Activated CD4-positive, alpha-beta T cell treated with anti-CD3 and anti-CD28 coated beads, Interleukin-2, amount 10 ng/mL, durations not matched to agents 24 days and 14 days (primary cell): ENCODE data around the gene SH3YL1. TPM values are rescaled to one million over a fixed set of nuclear protein-coding genes. Genes with fewer than 3 reads are reported as not detected.

Source experiments
- DNase-seq: peaks from one replicate; pipeline ENCODE4 v3.0.0; 2022
- H3K27ac Mint-ChIP-seq: one replicate; pipeline ENCODE4 v1.8.0; 2022; ENCODE audit warnings: mild to moderate bottlenecking, mixed read lengths
- H3K27me3 Mint-ChIP-seq: one replicate; pipeline ENCODE4 v1.8.0; 2022; ENCODE audit warnings: mixed read lengths
- H3K36me3 Mint-ChIP-seq: one replicate; pipeline ENCODE4 v1.8.0; 2022; ENCODE audit warnings: low read depth, mild to moderate bottlenecking, mixed read lengths
- H3K4me1 Mint-ChIP-seq: one replicate; pipeline ENCODE4 v1.8.0; 2021; ENCODE audit warnings: mixed read lengths
- H3K4me3 Mint-ChIP-seq: one replicate; pipeline ENCODE4 v1.8.0; 2022; ENCODE audit warnings: mild to moderate bottlenecking, moderate library complexity, mixed read lengths
- H3K9me3 Mint-ChIP-seq: one replicate; pipeline ENCODE4 v1.8.0; 2021; ENCODE audit warnings: mixed read lengths
- intact Hi-C: fragments of 100-400 bp; cut with micrococcal nuclease; formaldehyde crosslinking; loops from one replicate; pipeline ENCODE4 v1.15.1; 2023
- total RNA-seq: library from RNA; stranded (reverse); gene quantifications from 2 replicates; pipeline ENCODE4 v1.2.3, GENCODE V29; 2022

Gene SH3YL1, protein sequence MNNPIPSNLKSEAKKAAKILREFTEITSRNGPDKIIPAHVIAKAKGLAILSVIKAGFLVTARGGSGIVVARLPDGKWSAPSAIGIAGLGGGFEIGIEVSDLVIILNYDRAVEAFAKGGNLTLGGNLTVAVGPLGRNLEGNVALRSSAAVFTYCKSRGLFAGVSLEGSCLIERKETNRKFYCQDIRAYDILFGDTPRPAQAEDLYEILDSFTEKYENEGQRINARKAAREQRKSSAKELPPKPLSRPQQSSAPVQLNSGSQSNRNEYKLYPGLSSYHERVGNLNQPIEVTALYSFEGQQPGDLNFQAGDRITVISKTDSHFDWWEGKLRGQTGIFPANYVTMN
- 17.4 and 17.7 TPM in 2 replicates for total RNA-seq

DNA sequence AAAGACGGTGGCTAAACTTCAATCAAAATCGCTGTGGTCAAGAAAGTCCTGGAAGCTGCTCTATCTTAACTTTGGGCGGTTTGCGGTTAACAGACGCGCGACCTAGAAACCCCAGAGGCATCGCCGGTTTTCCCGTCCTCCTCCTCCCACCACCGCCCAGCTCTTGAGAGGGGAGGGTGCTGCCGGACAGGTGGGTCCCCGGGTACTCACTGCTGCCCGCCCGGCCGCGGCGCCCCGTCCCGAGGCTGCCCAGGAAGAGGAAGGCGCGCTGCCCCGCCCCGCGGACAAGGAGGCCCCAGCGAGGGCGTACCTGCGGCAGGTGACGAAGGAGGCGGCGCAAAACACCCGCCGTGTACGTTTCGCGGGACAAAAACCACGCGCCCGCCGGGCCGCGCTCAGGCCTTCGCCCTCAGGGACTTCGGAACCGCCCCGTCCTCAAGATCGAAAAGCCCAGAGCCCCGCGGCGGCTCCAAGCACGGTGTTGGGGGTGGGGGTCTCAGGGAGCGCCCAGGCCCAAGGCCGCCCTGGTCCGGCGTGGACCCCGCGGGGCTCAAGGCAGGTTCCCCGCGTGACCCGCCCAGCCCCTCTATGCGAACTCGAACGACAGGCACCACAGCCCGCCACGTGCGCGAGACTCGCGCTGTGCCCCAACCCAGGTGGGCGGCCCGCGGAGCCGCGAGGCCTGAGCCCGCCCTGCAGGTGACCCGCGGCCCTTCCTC, at the start of gene SH3YL1:
SH3YL1 (minus strand) TSS at position 259 of the 719 bp plus-strand sequence; CDS start at position 211, 48 bp downstream.
- Mint-ChIP-seq H3K27me3 (no peaks in the 10 kb centered on the region), H3K9me3 (peaks cover 2% of the 10 kb centered on the region), H3K27ac (peak within 1 kb of the TSS; percentile 97)

DNA sequence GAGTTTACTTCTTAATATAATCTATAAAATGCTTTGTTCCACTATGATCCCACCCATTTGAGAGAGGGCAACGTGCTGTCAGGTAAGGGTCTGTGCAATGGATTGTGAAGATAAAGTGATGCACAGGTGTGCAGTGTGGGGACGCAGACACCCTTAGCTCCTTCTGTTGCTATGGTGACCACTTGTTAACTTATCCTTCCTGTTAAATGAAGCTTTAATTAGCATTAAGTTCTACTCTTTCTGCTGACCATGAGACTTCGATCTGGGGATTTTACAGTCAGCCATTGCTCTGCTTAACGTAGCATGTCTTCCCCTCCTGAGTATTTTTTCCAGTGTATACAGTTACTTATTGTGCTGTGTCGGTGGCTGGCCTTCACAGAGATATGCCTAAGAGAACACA, 47.2 kb upstream of the SH3YL1 start:
- H3K27me3 Mint-ChIP-seq, result no peaks in the 10 kb centered on the region
- no peak overlapping the region for H3K27ac Mint-ChIP-seq
- H3K4me3 Mint-ChIP-seq, result no peak overlapping the region
- no peaks in the 10 kb centered on the region for H3K36me3 Mint-ChIP-seq
- no peak for DNase-seq
- H3K4me1 Mint-ChIP-seq, result no peaks in the 10 kb centered on the region
- no peaks in the 10 kb centered on the region for H3K9me3 Mint-ChIP-seq
- intact Hi-C loops, result no loop called here

More for the DNA sequence above, at the start of gene SH3YL1:
- intact Hi-C loops, result loop anchor here (1.0 to 2.0 kb wide), 3 partner anchors 17 to 412 kb away; no protein-coding TSS in a partner anchor
- peak within 1 kb of the TSS; percentile 97 for H3K4me3 Mint-ChIP-seq
- H3K36me3 Mint-ChIP-seq, result peaks cover 24% of the 10 kb centered on the region
- peaks cover 36% of the 10 kb centered on the region for H3K4me1 Mint-ChIP-seq
- DNase-seq, result peak; percentile 86

DNA sequence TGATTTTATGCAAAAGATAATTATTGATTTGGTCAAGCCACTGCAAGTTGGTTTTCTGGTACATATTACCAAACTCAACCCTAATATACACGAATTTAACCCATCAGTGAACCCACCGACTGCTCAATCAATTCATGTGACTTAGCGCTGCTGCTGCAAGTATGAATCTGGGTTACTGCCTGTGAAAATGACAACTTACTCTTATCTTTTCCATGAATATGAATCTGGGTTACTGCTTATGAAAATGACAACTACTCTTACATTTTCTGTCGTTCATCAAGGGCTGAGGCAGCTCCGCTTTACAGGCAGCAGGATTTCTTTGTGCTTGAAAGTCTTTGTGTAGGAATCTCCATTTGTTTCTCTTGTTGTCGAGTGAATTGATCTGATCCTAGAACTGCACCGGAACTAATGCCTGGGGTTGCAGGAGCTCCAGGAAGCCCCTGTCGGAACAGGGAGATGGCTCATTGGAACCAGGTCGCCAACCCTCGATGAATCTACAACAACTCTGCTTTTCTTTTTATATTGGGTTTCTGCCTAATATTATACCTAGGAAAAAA, 46.2 kb upstream of the SH3YL1 start:
- H3K27ac Mint-ChIP-seq, result no peak overlapping the region
- no peaks in the 10 kb centered on the region for H3K4me1 Mint-ChIP-seq
- DNase-seq, result no peak
- H3K4me3 Mint-ChIP-seq, result no peak overlapping the region
- no peaks in the 10 kb centered on the region for H3K9me3 Mint-ChIP-seq
- peaks cover 2% of the 10 kb centered on the region for H3K27me3 Mint-ChIP-seq
- intact Hi-C loops, result no loop called here
- H3K36me3 Mint-ChIP-seq, result no peaks in the 10 kb centered on the region

DNA sequence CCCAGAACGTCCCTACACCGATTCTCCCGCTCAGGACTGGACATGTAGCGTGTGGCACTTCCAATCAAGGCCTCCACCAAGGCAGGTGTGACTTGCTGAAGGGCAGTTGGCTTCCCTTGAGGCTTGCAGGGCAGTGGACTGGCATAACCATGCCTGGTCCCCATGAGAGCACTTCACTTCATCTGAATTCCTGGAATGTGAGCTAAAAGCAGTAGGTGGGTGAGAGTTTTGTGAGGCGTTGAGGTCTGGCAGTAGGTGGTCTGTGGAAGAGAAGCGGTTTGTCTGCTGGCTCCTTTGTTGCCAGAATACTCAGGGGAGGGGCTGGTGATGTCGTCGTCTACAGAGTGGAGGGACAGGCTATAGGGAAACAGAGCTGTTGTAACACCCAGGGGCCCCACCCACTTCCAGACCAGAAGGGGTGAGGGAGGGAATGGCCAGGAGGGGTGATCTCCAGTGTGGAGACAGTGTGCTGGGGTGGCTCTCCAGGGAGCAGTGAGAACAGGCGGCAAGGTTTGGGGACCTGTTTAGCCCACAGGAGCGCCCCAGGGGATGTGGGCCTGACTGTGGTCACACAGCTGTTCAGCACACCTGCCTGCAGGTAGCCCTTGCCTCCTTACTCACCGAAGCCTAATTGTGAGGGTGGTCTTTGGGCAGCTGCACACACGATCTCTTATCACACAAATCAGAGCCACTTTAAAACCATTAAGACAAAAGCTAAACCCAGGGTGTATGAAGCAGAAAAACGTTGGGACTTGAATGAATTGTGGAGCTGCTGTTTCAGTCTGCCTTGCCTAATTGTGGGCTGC, 45.5 kb upstream of the SH3YL1 start:
- intact Hi-C loops, result no loop called here
- DNase-seq, result no peak
- Mint-ChIP-seq H3K27me3 (peaks cover 2% of the 10 kb centered on the region), H3K4me3 (no peak overlapping the region), H3K36me3 (no peaks in the 10 kb centered on the region), H3K27ac (no peak overlapping the region), H3K4me1 (no peaks in the 10 kb centered on the region), H3K9me3 (no peaks in the 10 kb centered on the region)

DNA sequence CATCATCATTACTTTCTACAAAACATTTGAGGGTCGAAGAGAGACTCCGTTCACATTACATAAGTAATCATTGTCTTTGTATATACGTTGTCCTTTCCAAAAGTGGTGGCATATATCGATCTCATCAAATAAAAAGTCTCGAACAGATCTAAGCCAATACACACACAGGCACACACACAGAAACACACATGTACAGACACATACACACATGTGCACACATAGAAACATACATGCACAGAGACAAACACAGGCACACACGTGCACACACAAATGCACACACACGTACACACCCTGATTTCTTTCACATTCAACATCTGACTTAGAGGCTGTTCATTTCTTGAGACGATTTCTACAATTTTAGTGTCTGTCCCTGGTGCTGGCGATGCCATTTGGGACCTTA, 41.5 kb upstream of the SH3YL1 start:
- Mint-ChIP-seq H3K4me3 (no peak overlapping the region), H3K4me1 (no peaks in the 10 kb centered on the region), H3K27ac (no peak overlapping the region), H3K27me3 (peaks cover 17% of the 10 kb centered on the region), H3K36me3 (no peaks in the 10 kb centered on the region), H3K9me3 (peaks cover 5% of the 10 kb centered on the region)
- intact Hi-C loops, result no loop called here
- DNase-seq, result no peak

DNA sequence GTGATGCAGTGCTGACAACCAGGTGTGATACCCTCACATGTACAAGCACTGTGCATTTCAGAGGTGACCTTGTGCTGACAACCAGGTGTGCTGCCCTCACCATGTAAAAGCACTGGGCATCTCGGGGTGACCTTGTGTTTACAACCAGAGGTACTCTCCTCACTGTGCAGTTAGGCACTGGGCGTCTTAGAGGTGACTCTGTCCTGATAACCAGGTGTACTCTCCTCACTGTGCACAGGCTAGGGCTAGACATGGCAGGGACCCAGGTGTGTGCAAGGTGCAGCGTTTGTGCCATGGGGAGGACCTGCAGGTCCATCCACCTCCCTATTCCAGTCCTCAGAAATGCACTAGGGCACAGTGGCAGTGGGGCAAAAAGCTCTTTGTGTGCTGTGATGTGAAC, 32.5 kb upstream of the SH3YL1 start:
- H3K36me3 Mint-ChIP-seq, result no peaks in the 10 kb centered on the region
- peaks cover 35% of the 10 kb centered on the region for H3K27me3 Mint-ChIP-seq
- H3K4me3 Mint-ChIP-seq, result no peak overlapping the region
- intact Hi-C loops, result no loop called here
- peak; percentile 47 for DNase-seq
- H3K27ac Mint-ChIP-seq, result no peak overlapping the region
- H3K4me1 Mint-ChIP-seq, result no peaks in the 10 kb centered on the region
- peaks cover 5% of the 10 kb centered on the region for H3K9me3 Mint-ChIP-seq

DNA sequence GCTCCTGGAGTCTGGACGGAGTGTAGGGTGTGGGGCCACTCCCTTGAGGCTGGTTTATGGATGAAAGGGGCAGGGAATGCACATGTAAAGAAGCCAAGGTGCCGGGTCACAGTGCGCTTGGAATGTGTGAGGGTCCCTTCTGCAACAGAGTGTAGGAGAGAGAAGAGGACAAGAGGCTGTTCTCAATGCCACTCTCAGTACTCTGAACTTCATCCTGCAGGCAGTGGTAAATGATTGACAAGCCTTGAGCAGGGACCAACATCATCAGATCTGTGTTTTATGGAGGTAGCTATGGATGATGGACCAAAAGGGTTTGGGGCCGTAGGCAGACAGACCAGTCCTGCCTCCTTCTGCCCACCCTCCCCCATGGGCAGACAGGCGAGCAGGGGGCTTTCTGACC, 31.3 kb upstream of the SH3YL1 start:
- no peak overlapping the region for H3K27ac Mint-ChIP-seq
- H3K36me3 Mint-ChIP-seq, result no peaks in the 10 kb centered on the region
- DNase-seq, result peak; percentile 34
- peaks cover 40% of the 10 kb centered on the region for H3K27me3 Mint-ChIP-seq
- H3K4me3 Mint-ChIP-seq, result no peak overlapping the region
- peaks cover 1% of the 10 kb centered on the region for H3K4me1 Mint-ChIP-seq
- intact Hi-C loops, result no loop called here
- no peaks in the 10 kb centered on the region for H3K9me3 Mint-ChIP-seq

DNA sequence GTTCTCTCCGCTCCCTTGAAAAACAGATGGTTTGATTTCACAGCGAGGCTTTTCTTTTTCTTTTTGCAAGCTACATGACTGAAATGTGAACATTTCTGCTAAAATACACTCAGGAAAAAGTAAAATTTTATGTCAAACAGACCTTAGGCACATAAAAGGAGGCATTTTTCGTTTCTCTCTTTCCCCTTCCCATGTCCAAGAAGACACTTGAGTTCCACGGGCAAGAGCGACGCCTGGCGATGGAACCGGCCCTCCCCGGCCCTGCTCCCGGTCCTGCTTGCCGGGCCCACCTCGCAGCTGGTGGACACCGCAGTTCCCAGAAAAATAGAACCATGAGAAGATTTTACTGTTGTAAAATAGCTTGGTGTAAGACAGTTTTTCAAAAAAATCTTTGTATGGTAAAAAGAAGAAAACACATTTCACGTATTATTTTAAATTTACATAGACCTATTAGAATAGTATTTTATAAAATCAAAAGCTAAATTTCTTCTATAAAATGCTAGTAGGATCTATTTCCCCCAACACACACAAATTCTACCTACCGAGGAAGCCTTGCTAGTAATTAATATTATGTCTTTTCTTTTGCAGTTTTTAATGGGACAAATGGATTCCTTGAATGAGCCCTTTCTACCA, 26.4 kb upstream of the SH3YL1 start:
- H3K27me3 Mint-ChIP-seq, result peaks cover 48% of the 10 kb centered on the region
- H3K27ac Mint-ChIP-seq, result no peak overlapping the region
- no peaks in the 10 kb centered on the region for H3K36me3 Mint-ChIP-seq
- intact Hi-C loops, result loop anchor here (1.0 to 2.0 kb wide), 2 partner anchors 44 to 117 kb away; no protein-coding TSS in a partner anchor
- peaks cover 4% of the 10 kb centered on the region for H3K4me1 Mint-ChIP-seq
- peak; percentile 80 for DNase-seq
- no peaks in the 10 kb centered on the region for H3K9me3 Mint-ChIP-seq
- peak overlapping the region; percentile 64 for H3K4me3 Mint-ChIP-seq

DNA sequence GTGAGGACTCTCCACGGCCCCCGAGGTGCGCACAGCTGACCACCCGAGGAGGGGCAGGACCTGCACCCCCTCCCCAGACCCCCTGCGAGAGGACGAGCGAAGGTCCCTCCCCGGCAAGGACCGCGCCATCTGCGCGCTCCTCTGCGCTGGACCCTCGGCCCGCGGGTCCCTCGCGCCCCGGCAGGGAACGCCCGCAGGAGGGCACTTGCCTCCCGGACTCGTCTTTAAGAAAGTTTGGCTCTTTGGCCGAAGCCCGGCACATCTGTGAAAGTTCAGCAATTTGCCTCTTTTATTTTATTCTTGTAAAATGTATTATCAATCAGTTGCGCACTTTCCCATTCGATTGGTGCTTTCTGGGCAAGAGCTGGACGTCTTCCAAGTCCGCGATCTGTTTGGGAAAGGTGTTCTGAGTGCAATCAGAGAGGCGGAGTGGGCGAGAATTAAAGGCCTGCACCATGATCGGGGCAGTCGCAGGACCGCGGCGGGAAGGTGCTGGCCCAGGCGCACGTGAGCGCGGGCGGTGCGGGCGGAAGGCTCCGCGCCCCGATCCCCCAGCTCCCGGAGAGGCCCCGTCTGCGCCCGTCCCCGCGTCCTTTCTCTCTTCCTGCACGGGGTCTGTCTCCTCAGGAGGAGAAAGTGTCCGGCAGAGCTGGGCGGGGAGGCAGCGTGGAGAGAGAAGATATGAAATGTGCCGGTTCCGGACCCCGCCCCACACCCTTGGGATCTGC, 25.7 kb upstream of the SH3YL1 start:
- H3K9me3 Mint-ChIP-seq, result no peaks in the 10 kb centered on the region
- peak overlapping the region; percentile 64 for H3K4me3 Mint-ChIP-seq
- H3K27ac Mint-ChIP-seq, result no peak overlapping the region
- peak; percentile 61 for DNase-seq
- no peaks in the 10 kb centered on the region for H3K36me3 Mint-ChIP-seq
- intact Hi-C loops, result loop anchor here (1.0 to 2.0 kb wide), 2 partner anchors 43 to 117 kb away; no protein-coding TSS in a partner anchor
- H3K27me3 Mint-ChIP-seq, result peaks cover 51% of the 10 kb centered on the region
- peaks cover 4% of the 10 kb centered on the region for H3K4me1 Mint-ChIP-seq

DNA sequence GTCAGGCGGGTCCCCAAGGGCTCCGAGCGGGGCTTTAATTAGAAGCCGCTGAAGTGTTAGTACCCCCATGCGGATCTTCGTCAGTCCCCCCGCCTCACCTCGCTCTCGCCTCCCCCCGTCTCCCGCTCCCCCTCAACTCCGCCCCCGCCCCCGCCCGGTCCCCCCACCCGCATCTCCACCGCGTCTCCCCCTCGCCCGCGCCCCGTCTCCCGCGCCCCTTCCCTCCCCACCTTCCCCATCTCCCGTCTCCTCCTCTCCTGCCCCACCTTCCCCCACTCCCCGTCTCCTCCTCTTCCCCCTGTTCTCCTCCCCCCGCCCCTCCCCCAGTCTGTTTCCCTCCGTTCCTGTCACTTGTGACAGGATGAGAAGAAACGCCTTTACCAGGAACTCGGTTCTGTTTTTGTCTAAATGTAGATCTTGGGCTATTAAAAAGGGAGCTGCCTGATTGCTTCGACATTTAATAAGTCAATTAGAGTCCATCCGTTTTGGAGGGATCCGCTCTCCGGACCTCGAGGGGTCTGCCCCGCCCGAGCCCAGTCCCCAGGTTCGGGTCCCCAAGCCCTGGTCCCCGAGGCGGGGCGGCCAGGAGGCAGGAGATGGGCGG, 25.0 kb upstream of the SH3YL1 start:
- intact Hi-C loops, result no loop called here
- Mint-ChIP-seq H3K27me3 (peaks cover 51% of the 10 kb centered on the region), H3K9me3 (no peaks in the 10 kb centered on the region), H3K36me3 (no peaks in the 10 kb centered on the region), H3K4me1 (peaks cover 4% of the 10 kb centered on the region), H3K27ac (no peak overlapping the region), H3K4me3 (peak overlapping the region; percentile 43)
- DNase-seq, result peak; percentile 55

DNA sequence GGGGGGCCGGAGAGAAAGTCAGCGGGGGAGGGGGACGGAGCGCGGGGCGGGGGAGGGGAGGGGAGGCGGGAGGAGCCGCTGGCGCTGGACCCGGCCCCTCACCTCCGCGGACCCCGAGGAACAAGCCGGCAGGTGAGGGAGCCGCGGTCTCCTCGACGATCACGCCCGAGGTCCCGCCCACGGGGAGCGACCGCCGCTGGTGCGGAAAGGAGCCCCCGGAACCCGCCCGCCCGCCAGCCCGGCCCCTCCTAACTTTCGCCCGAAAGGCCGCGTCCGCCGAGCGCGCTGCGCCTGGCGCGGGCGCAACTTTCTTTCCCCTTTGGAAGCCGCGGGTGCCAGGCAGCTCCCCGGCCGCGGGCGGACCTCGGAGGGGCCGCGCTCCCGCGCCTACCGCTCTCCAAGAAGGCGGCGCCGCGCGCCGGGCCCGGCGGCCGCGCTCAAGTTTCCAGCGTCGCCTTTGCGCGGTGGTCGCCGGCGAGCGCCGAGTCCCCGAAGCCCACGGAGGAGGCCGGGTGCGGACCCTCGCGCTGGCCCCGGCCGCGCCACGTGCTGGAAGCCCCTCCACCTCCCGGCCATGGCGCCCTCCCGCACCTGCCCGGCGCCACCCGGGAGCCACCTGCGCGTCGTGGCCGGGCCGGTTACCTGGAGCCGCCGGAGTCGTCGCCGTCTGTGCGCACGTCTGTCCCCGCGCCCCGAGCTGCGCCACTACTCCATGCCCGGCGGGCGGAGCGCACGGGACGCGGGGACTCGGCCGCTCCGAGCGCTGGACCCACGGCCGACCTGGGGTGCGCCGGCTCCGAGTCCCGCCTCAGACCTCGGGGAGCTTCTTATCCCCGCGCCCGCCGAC, 24.3 kb upstream of the SH3YL1 start, which contains the start of gene ALKAL2:
ALKAL2 (minus strand) TSS at position 181 of the 847 bp plus-strand sequence. CDS start 256 bp downstream, outside the sequence.
- Mint-ChIP-seq H3K9me3 (no peaks in the 10 kb centered on the region), H3K27ac (no peak within 1 kb of the TSS), H3K36me3 (peaks cover 3% of the 10 kb centered on the region), H3K4me3 (no peak within 1 kb of the TSS), H3K4me1 (peaks cover 4% of the 10 kb centered on the region), H3K27me3 (peaks cover 51% of the 10 kb centered on the region)
- peak; percentile 59 for DNase-seq
- intact Hi-C loops, result no loop called here
